GM12864 (cell line): Measurements from ENCODE around the gene ABCC4.

Experiments used
- DNase-seq: peaks from one replicate; pipeline ENCODE4 v3.0.0-alpha.2; 2011; ENCODE audit warnings: low read depth
- H3K4me3 ChIP-seq: 2 replicates; pipeline ENCODE4 v1.5.1; 2011; ENCODE audit warnings: mild to moderate bottlenecking, low read depth, low read length, control low read depth
- TF ChIP-seq, protein P1 (sequence below): IDR thresholded peaks from 2 replicates; pipeline ENCODE4 v1.5.1; 2011; ENCODE audit warnings: low read depth, mild to moderate bottlenecking, moderate library complexity, low read length, control low read depth, inconsistent platforms; ENCODE audit errors: missing control alignments

Gene ABCC4

GRCh38 chr13:95025116-95025515 lies 276.1 kb downstream of the ABCC4 start:
- DNase-seq, result no peak
- TF ChIP-seq, protein P1, sequence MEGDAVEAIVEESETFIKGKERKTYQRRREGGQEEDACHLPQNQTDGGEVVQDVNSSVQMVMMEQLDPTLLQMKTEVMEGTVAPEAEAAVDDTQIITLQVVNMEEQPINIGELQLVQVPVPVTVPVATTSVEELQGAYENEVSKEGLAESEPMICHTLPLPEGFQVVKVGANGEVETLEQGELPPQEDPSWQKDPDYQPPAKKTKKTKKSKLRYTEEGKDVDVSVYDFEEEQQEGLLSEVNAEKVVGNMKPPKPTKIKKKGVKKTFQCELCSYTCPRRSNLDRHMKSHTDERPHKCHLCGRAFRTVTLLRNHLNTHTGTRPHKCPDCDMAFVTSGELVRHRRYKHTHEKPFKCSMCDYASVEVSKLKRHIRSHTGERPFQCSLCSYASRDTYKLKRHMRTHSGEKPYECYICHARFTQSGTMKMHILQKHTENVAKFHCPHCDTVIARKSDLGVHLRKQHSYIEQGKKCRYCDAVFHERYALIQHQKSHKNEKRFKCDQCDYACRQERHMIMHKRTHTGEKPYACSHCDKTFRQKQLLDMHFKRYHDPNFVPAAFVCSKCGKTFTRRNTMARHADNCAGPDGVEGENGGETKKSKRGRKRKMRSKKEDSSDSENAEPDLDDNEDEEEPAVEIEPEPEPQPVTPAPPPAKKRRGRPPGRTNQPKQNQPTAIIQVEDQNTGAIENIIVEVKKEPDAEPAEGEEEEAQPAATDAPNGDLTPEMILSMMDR, result no peak
- H3K4me3 ChIP-seq, result no peak overlapping the region

- TF ChIP-seq, protein P1, result no peak
- no peak overlapping the region for H3K4me3 ChIP-seq
- no peak for DNase-seq
These were observed 277.8 kb downstream of the ABCC4 start for GRCh38 chr13:95023405-95023804.

GRCh38 chr13:95020298-95020987 lies 280.8 kb downstream of the ABCC4 start:
- TF ChIP-seq, protein P1, result no peak
- H3K4me3 ChIP-seq, result no peak overlapping the region
- no peak for DNase-seq

DNA sequence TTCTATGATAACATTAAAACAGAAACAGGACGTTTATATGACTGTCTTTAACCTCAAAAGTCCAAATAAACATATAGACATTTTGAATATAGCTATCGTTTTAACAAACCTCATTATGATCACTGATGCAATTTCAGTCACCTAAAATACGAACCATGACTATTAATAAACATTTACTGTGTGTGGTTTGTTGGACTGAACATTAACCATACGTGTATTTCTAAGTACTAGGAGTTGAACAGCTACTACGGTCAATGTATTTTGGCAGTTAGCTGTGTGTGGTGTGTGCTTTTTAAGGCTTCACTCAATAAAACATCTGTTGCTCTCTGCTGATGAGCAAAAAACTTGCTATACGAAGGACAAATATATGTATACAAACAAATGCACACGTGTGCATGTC lies 281.4 kb downstream of the ABCC4 start:
- TF ChIP-seq, protein P1, result no peak
- DNase-seq, result no peak
- no peak overlapping the region for H3K4me3 ChIP-seq

- DNase-seq, result no peak
- H3K4me3 ChIP-seq, result no peak overlapping the region
- TF ChIP-seq, protein P1, result no peak
These were observed 293.9 kb downstream of the ABCC4 start for GRCh38 chr13:95007322-95007721.

DNA sequence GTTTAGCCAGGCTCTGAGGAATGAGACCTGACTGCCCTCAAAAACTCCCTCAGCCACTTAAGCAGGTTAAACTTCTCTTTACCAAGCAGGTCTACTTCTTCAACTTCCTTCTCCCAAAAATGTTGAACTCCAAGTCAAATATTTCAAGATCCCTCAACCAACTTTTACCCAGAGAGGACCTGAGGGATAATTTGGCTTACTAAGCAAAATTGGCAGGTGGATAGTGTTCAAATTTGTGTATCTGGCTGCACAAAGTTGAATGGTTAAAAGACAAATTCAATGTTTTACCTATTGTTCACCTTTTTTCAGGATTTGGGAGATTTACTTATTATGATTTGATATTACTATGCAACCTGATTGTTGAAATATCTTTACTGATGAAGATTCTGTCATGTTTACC lies 296.0 kb downstream of the ABCC4 start:
- no peak for DNase-seq
- TF ChIP-seq, protein P1, result no peak
- H3K4me3 ChIP-seq, result no peak overlapping the region
